NCI-H2081 treated with DMSO at 0.1 percent for 48 hours (cell line): ENCODE measurements around the gene SRGAP1.
A peak's percentile ranks its signal among the peaks of the same experiment; 100 is the strongest.
"Not testable (repeated sequence)": the region's sequence is repeated elsewhere in the genome, so short reads cannot be mapped to it uniquely, and the experiment has no call there.

Source experiments
- DNase-seq: peaks from one replicate; lab custom pipeline; 2025; lab: John Stamatoyannopoulos, UW

Gene SRGAP1

DNA sequence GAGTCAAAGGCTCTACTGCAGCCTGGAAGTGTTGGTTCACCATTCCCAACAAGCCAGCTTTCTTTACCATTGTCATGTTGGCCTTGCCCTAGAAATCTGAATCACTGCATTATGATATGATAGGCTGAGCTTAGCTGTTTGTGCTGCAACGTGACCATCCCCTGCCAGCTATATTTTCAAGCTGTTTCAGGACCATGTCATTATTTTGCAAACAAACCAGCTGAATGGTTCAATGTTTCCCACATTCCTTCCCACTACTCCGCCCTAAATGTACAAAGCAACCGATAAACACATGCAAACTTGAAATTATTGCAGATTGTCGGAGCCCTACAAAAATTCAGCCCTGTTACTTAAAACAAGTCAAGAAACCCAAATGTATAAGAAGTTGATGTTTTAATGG lies 241.5 kb downstream of the SRGAP1 start:
- DNase-seq = no peak

GRCh38 chr12:64086946-64087345 lies 242.4 kb downstream of the SRGAP1 start:
- DNase-seq = no peak

DNA sequence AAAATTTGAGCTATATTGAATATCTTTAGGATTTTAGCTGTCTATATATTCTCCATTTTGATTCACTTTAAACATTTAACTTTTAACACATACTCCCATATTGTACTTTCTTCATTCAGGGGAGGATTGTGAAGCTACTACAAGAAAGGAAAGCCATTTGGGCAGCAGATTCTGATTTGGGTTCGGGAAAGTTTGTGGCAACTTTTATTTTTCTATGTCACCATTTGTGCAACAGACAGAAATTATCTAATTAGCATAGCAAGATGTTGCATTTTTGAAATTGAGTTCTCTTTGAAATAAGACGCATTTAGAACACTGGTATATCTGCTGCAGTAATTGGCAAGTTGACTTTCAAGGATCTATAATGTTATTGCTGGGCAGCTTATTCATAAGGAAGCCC lies 243.3 kb downstream of the SRGAP1 start:
- DNase-seq = no peak

- no peak for DNase-seq
Measured at GRCh38 chr12:64088431-64089349, 244.2 kb downstream of the SRGAP1 start.

DNA sequence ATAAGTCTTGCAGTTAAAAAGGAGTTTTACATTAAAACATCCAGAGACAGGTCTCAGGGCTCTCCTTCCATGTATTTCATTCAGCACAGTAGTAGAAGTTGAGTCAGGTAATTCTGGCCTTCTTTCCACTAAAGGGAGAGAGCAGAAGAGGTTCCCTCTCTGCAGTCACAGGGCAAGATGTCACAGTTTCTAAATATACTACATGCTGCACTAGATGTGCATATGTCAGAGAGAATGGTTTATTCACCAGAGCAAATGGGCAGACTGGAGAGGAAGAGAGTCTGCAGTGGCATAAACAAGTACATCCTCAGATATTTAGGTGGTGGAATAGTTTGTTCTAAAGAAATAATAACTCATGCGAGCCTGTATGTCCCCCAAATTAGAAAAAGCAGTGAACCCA lies 245.5 kb downstream of the SRGAP1 start:
- DNase-seq = no peak

- no peak for DNase-seq
Measured at GRCh38 chr12:64091186-64091585, 246.7 kb downstream of the SRGAP1 start.

- no peak for DNase-seq
Measured at GRCh38 chr12:64092507-64093196, 248.2 kb downstream of the SRGAP1 start.

DNA sequence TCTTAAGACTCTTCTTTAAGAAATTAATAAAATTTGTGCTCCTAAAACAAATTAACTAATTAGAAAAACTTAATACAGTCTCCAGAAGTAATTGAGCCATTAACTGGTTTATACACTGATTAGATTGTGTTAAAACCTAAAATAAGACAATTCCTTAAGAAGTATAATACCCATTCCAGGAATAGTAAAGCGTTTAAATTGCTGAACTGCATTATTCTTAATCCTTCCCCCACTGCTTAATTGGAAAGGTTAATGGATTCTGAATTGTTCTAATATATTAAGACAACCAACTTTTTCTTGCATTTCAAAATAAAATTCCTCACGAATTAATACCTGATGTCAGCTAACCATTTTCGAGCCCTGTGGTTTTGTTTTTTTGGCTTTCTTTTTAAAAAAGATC lies 249.2 kb downstream of the SRGAP1 start:
- no peak for DNase-seq

- DNase-seq = no peak
Measured at GRCh38 chr12:64097366-64098105, 253.0 kb downstream of the SRGAP1 start.

DNA sequence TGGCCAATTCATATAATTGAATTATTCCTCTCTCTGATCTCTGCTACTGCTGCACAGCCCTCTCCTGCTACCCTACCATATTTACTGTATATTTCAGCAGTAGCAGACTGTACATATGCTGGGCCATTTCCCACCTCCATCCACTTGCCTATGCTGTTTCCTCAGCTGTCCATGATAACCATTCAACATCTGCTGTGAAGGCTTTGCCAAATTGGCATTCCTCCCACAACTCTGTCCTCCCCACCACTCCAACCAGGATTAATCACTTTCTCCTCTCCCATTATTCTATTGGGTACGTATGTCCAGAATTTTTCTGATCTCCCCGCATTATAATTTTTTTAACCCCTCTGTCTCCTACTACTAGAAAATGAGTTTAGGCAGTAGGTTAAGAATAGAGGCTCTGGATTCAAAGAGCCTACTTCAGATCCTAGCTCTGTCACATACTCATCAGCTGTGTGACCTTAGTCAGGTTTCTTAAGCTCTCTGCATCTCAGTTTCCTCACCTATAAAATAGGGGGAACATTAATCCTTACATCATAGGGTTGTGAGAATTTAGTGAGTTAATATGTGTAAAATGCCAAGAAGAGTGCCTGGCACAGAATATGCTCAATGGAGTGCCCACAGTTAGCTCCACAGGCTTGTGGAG lies 254.3 kb downstream of the SRGAP1 start:
- peak; percentile 72 for DNase-seq

DNA sequence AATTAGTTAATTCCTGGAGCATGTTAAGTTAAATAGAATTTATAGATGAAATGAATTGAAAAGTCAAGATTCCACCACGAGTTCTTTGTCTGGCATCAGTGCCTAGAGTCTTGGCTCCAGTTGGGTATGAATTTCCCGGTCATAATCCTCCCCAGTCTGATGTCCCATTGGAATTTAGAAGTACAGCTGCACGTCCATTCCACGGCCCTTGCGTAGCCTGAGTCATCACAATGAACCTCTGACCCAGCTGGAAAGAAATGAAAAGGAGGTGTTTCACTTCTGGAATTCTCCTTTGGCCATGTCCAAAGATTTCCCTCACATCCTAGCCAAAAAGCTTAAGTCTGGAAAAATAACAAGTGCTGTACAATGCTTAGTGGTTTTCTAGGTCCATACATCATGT lies 254.9 kb downstream of the SRGAP1 start:
- no peak for DNase-seq

DNA sequence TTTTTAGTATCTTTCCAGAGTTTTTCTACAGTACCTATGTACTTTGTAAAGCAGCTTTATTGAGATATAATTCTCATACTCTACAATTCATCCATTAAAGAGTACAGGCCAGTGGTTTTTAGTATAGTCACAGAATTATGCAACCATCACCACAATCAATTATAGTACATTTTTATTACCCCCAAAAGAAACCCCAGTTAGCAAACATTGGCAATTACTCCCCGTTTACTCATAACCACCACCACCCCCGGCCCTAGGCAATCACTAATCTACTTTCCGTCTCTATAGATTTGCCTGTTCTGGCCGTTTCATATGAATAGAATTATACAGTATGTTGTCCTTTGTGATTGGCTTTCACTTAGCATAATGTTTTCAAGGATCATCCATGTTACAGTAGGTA lies 257.8 kb downstream of the SRGAP1 start:
- DNase-seq = no peak

DNA sequence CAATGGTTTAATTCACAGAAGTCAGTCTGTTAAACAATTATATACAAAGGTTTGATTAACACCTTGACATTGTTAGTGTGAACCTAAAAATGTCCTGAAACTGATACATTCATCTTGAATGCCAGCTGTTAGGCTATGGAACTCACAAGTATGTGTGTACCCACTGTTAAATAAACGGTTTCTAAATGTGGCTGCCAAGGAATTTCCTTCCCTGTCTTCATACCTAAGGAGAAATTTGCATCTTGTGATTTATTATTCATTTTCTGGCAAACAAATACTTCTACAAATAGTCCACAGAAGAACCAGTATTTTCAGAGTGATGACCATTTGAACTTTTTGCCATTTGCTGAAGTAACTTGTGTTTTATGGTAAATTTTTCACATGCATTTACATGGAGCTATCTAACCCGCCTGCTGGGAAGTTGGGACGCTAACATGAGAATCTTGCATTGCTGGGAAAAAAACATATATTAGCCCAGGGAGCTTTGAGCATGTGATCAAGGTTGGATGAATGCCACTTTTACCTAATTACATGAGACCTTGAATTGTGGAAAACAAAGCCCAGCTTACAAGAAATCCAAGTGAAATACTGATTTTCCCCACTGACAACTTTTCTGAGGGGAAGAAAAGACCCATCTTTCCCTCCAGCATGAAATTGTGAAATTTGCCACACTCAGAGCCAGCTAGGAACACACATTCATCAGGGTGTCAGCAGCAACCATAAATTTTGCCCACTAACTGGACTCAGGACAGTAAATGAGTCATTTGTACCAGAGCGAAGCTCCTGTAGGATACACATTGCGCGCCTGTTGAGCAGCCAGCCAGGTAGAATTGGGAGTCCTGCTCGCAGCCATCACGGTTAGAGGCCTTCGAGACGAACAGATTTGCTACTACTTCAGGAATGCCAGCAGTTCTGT lies 259.6 kb downstream of the SRGAP1 start:
- DNase-seq = no peak

DNA sequence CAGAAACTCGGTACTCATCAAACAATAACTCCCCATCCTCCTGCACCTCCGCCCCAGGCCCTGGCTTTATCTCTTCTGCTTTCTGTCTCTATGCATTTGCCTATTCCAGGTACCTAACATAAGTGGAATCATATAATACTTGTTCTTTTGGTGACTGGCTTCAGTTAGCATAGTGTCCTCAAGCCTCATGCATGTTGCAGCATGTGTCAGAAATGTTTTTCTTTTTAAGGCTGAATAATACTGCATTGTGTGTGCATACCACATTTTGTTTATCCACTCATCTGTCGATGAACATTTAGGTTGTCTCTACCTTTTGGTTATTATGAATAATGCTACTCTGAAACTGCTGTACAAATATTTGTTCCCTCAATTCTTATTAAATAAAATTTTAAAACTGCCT lies 260.5 kb downstream of the SRGAP1 start:
- no peak for DNase-seq

GRCh38 chr12:64107776-64108175 lies 263.3 kb downstream of the SRGAP1 start:
- no peak for DNase-seq

DNA sequence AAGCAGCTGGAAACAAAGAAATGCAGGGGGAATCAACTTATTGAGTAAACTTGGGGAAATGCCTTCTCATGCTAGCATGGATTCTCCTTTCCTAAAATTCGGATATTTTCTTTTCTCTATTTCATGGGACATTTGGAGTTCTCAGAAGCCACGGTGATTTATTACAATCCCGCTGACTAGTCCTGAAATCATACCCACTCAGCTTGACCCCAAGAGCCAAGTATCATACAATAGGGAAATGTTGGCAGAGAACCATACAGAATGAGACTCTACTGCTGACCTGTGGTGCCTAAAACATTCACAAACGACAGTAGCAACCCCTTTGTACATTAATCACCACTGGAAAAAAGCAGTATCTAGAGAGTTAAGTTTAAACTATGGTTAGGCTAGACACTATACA lies 265.2 kb downstream of the SRGAP1 start:
- no peak for DNase-seq

DNA sequence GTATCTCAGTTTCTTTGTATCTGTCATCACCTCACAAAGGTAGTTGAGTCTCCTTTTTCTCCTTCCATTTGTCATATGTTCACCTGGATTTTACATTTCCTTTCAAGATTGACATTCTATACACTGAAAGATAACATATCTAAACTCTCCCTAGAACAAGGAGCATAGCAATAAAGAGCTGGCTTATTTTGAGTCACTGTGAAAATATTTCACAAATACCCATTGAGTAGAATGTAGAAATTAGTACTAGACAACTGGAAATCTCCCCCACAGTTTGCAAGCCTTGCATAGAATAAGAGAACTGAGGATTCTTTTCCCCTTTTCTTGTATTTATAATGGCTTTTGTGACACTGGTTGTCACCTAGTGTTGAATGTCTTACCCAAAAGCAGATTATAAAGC lies 266.4 kb downstream of the SRGAP1 start:
- no peak for DNase-seq

GRCh38 chr12:64116969-64117368 lies 272.5 kb downstream of the SRGAP1 start:
- DNase-seq = no peak

DNA sequence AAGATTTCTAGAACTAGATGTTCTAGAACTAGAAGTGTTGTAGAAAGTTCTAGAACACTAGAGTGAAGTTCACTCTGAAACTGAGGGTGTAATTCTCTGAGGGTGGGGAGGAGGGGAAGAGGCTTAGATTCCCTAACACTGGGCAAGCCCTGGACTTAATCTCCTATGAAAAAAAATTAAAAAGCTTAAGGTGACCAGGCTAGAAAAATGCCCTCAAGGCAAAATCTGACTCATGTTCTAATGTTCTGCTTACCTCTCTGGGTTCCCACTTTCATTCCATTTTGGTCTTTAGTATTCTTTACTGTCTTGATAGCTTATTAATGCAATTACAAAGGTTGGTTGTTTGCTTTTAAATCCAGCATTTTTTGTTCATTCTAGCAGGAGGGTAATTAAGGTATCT lies 276.1 kb downstream of the SRGAP1 start:
- DNase-seq = no peak

- DNase-seq = not testable (repeated sequence)
Measured at GRCh38 chr12:64121086-64121485, 276.6 kb downstream of the SRGAP1 start.

- DNase-seq = no peak
Measured at GRCh38 chr12:64122154-64122553, 277.7 kb downstream of the SRGAP1 start.
